Esophagus muscularis mucosa (tissue), 4 donors: ENCODE measurements around the gene HMOX1.

Experiments
- CTCF ChIP-seq, 3 experiments: fragments of 200-600 bp in 2 of 3; fragments of 450-650 bp in 1 of 3; sonication (generic) in 2 of 3; IDR thresholded peaks; one replicate each; pipeline ENCODE4 v1.5.1; 2017 to 2019; ENCODE audit warnings: antibody characterized with exemption in 3 of 3, mild to moderate bottlenecking in 2 of 3, moderate library complexity in 1 of 3
- EP300 ChIP-seq: sonication (generic); formaldehyde crosslinking; IDR thresholded peaks from one replicate; pipeline ENCODE4 v1.6.1; 2017; ENCODE audit warnings: antibody characterized with exemption
- POLR2A ChIP-seq: fragments of 450-650 bp; IDR thresholded peaks from one replicate; pipeline ENCODE4 v1.6.1; 2017; ENCODE audit warnings: antibody characterized with exemption, moderate library complexity, mild to moderate bottlenecking, low read depth
- POLR2AphosphoS5 ChIP-seq, 2 donors: sonication (generic); formaldehyde crosslinking; IDR thresholded peaks; one replicate each; pipeline ENCODE4 v1.6.1; 2017; ENCODE audit warnings: antibody characterized with exemption in 2 of 2

GRCh38 chr22:35418088-35418487, 37.2 kb downstream of the HMOX1 start:
- TF ChIP-seq CTCF (IDR thresholded peaks at IDR 0.05) (no peak), EP300 (no peak), POLR2A (no peak), POLR2AphosphoS5 (IDR thresholded peaks at IDR 0.05) (no peak)
